Neural cell (in vitro differentiated cells): Measurements from ENCODE around the gene KATNAL2. TPM values are rescaled to one million over a fixed set of nuclear protein-coding genes. Genes with fewer than 3 reads are reported as not detected.

ENCODE experiments used
- H2AFZ ChIP-seq: fragments of 200-600, 300-800 bp; sonication (generic), shearing (Covaris generic); 2 replicates; pipeline ENCODE4 v1.6.0; 2014; ENCODE audit warnings: low read depth, mild to moderate bottlenecking, antibody characterized with exemption, low read length, moderate library complexity
- H3F3A ChIP-seq: fragments of 200-600 bp; shearing (Covaris generic); 2 replicates; pipeline ENCODE4 v1.6.1; 2016; ENCODE audit warnings: mild to moderate bottlenecking, moderate library complexity, mixed read lengths, antibody characterized with exemption, low read length; ENCODE audit not compliant: insufficient read depth, poor library complexity, severe bottlenecking
- H3K27ac ChIP-seq: fragments of 200-600, 300-800 bp; sonication (generic), shearing (Covaris generic); 2 replicates; pipeline ENCODE4 v1.5.1; 2014; ENCODE audit warnings: mild to moderate bottlenecking, low read length, moderate library complexity
- H3K27me3 ChIP-seq: fragments of 300-800, 200-600 bp; sonication (generic), shearing (Covaris generic); 2 replicates; pipeline ENCODE4 v1.6.0; 2014; ENCODE audit warnings: mild to moderate bottlenecking, low read depth, low read length, moderate library complexity; ENCODE audit not compliant: insufficient read depth
- H3K36me3 ChIP-seq: fragments of 300-800, 200-600 bp; sonication (generic), shearing (Covaris generic); 2 replicates; pipeline ENCODE4 v1.5.1; 2014; ENCODE audit warnings: mild to moderate bottlenecking, antibody characterized with exemption, low read length, moderate library complexity; ENCODE audit not compliant: insufficient read depth
- H3K4me2 ChIP-seq: fragments of 300-800, 200-600 bp; sonication (generic), shearing (Covaris generic); 2 replicates; pipeline ENCODE4 v1.6.0; 2014; ENCODE audit warnings: mild to moderate bottlenecking, low read length
- H3K4me3 ChIP-seq: fragments of 300-800, 200-600 bp; sonication (generic), shearing (Covaris generic); 2 replicates; pipeline ENCODE4 v1.5.1; 2014; ENCODE audit warnings: mild to moderate bottlenecking, low read length, moderate library complexity
- H3K79me2 ChIP-seq: fragments of 200-600 bp; shearing (Covaris generic); replicated peaks from 2 replicates; pipeline ENCODE4 v1.6.0; 2014; ENCODE audit warnings: mild to moderate bottlenecking, low read length, moderate library complexity; ENCODE audit not compliant: insufficient read depth
- H3K9ac ChIP-seq: fragments of 300-800, 200-600 bp; sonication (generic), shearing (Covaris generic); 2 replicates; pipeline ENCODE4 v1.6.1; 2016; ENCODE audit warnings: mild to moderate bottlenecking, low read length, mixed read lengths
- H3K9me2 ChIP-seq: fragments of 200-600 bp; shearing (Covaris generic); 2 replicates; pipeline ENCODE4 v1.6.1; 2016; ENCODE audit warnings: mild to moderate bottlenecking, low read length, mixed read lengths; ENCODE audit not compliant: insufficient read depth
- H3K9me3 ChIP-seq: fragments of 200-600, 300-800 bp; sonication (generic), shearing (Covaris generic); 2 replicates; pipeline ENCODE4 v1.6.1; 2016; ENCODE audit warnings: mild to moderate bottlenecking, mixed run types, low read length, moderate library complexity, mixed read lengths
- H4K20me1 ChIP-seq: fragments of 200-600 bp; shearing (Covaris generic); 2 replicates; pipeline ENCODE4 v1.6.1; 2016; ENCODE audit warnings: mild to moderate bottlenecking, mixed run types; ENCODE audit not compliant: insufficient read depth
- EP300 ChIP-seq: fragments of 450-650 bp; conservative IDR thresholded peaks from 2 replicates; pipeline ENCODE4 v1.6.1; 2014; ENCODE audit warnings: antibody characterized with exemption, mild to moderate bottlenecking, moderate library complexity; ENCODE audit not compliant: poor library complexity, severe bottlenecking
- EZH2 ChIP-seq: fragments of 200-600, 300-800 bp; shearing (Covaris generic), sonication (generic); IDR thresholded peaks from 2 replicates; pipeline ENCODE4 v1.6.1; 2014; ENCODE audit warnings: antibody characterized with exemption, low read length, borderline replicate concordance, mild to moderate bottlenecking; ENCODE audit not compliant: insufficient read depth, poor library complexity, severe bottlenecking
- MXI1 ChIP-seq: fragments of 450-650 bp; conservative IDR thresholded peaks from 2 replicates; pipeline ENCODE4 v1.6.1; 2014; ENCODE audit warnings: antibody characterized with exemption, mild to moderate bottlenecking; ENCODE audit not compliant: poor library complexity, severe bottlenecking
- POLR2AphosphoS5 ChIP-seq: IDR thresholded peaks from 2 replicates; pipeline ENCODE4 v1.6.1; 2012
- RAD21 ChIP-seq: fragments of 450-650 bp; conservative IDR thresholded peaks from 2 replicates; pipeline ENCODE4 v1.6.1; 2014; ENCODE audit warnings: antibody characterized with exemption, mild to moderate bottlenecking, moderate library complexity
- SMC3 ChIP-seq: fragments of 450-650 bp; conservative IDR thresholded peaks from 2 replicates; pipeline ENCODE4 v1.6.1; 2014; ENCODE audit warnings: antibody characterized with exemption, mild to moderate bottlenecking, moderate library complexity; ENCODE audit not compliant: poor library complexity
- TAF1 ChIP-seq: IDR thresholded peaks from 2 replicates; pipeline ENCODE4 v1.6.1; 2012; ENCODE audit warnings: low read depth
- polyA plus RNA-seq: library from polyadenylated mRNA; depleted of rRNA; stranded (reverse); fragments of >200 nt; gene quantifications from 2 replicates; pipeline ENCODE4 v1.2.3, GENCODE V29; 2014
- TF ChIP-seq, protein P1 (sequence below): fragments of 450-650 bp; IDR thresholded peaks from 2 replicates; pipeline ENCODE4 v1.5.1; 2014; ENCODE audit warnings: antibody characterized with exemption, mild to moderate bottlenecking, moderate library complexity; ENCODE audit not compliant: poor library complexity, severe bottlenecking
- TF ChIP-seq, protein P2 (sequence below): IDR thresholded peaks from 2 replicates; pipeline ENCODE4 v1.6.1; 2012; ENCODE audit warnings: borderline replicate concordance

KATNAL2 gene
- polyA plus RNA-seq, 1 donor from 2014 or later = 1.4 TPM

DNA sequence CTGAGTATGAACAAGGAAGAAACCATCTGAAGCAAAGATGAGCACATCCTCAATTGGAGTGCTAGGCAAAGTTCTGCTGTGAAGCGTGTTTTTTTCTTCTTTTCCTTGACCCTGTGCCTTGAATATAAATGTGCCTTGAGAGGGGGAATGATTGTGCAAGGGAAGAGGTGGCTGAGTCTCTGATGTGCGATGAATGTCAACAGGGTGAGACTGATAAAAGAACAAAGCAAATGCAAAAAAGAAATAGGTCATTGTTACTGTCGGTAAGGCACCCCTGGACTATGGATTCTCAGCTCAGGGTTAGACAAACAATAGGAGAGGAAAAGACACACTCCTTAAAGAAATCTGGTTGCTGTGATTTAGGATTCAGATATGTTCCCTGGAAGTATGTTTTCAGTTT lies 178.4 kb downstream of the KATNAL2 start:
- Histone ChIP-seq H3F3A (no peaks in the 10 kb centered on the region), H3K27ac (no peak overlapping the region), H4K20me1 (no peaks in the 10 kb centered on the region), H3K27me3 (no peaks in the 10 kb centered on the region), H3K36me3 (no peaks in the 10 kb centered on the region), H3K9ac (no peak overlapping the region), H3K79me2 (no peaks in the 10 kb centered on the region), H3K4me2 (no peak overlapping the region), H3K4me3 (no peak overlapping the region), H3K9me3 (no peaks in the 10 kb centered on the region), H2AFZ (no peak overlapping the region), H3K9me2 (no peaks in the 10 kb centered on the region)
- TF ChIP-seq, protein P1, sequence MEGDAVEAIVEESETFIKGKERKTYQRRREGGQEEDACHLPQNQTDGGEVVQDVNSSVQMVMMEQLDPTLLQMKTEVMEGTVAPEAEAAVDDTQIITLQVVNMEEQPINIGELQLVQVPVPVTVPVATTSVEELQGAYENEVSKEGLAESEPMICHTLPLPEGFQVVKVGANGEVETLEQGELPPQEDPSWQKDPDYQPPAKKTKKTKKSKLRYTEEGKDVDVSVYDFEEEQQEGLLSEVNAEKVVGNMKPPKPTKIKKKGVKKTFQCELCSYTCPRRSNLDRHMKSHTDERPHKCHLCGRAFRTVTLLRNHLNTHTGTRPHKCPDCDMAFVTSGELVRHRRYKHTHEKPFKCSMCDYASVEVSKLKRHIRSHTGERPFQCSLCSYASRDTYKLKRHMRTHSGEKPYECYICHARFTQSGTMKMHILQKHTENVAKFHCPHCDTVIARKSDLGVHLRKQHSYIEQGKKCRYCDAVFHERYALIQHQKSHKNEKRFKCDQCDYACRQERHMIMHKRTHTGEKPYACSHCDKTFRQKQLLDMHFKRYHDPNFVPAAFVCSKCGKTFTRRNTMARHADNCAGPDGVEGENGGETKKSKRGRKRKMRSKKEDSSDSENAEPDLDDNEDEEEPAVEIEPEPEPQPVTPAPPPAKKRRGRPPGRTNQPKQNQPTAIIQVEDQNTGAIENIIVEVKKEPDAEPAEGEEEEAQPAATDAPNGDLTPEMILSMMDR = no peak
- TF ChIP-seq RAD21 (no peak), TAF1 (no peak), EZH2 (no peak), SMC3 (no peak), EP300 (no peak), POLR2AphosphoS5 (no peak), MXI1 (no peak)
- TF ChIP-seq, protein P2, sequence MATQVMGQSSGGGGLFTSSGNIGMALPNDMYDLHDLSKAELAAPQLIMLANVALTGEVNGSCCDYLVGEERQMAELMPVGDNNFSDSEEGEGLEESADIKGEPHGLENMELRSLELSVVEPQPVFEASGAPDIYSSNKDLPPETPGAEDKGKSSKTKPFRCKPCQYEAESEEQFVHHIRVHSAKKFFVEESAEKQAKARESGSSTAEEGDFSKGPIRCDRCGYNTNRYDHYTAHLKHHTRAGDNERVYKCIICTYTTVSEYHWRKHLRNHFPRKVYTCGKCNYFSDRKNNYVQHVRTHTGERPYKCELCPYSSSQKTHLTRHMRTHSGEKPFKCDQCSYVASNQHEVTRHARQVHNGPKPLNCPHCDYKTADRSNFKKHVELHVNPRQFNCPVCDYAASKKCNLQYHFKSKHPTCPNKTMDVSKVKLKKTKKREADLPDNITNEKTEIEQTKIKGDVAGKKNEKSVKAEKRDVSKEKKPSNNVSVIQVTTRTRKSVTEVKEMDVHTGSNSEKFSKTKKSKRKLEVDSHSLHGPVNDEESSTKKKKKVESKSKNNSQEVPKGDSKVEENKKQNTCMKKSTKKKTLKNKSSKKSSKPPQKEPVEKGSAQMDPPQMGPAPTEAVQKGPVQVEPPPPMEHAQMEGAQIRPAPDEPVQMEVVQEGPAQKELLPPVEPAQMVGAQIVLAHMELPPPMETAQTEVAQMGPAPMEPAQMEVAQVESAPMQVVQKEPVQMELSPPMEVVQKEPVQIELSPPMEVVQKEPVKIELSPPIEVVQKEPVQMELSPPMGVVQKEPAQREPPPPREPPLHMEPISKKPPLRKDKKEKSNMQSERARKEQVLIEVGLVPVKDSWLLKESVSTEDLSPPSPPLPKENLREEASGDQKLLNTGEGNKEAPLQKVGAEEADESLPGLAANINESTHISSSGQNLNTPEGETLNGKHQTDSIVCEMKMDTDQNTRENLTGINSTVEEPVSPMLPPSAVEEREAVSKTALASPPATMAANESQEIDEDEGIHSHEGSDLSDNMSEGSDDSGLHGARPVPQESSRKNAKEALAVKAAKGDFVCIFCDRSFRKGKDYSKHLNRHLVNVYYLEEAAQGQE = no peak

DNA sequence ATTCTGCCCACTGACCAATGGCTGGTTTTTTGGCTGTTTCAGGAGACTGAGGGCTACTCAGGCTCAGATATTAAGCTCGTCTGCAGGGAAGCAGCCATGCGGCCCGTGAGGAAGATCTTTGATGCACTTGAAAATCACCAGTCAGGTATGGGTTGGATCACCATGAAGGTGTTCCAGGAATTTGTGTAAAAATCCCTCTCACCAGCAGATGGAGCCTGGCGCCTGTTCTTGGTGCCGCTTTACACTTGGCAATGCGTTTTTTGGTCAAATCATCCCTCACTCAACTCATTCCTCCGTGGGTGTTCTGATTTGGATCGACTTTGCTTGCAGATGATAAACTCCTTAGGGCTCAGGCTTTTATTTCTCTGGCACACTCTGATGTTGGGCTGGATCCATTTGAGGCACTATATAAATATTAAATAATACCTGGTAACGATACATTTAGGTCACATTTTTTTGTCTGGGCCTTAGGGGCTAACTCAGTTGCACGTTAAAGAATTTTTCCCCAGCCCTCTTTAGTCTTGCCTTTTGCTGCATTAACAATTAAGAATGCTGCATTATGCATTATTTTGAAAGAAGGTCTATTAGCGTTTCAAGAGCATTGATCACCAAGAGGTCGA lies 182.9 kb downstream of the KATNAL2 start:
- no peak overlapping the region for H3K9ac ChIP-seq
- no peak overlapping the region for H2AFZ ChIP-seq
- H4K20me1 ChIP-seq = no peaks in the 10 kb centered on the region
- H3K27me3 ChIP-seq = no peaks in the 10 kb centered on the region
- no peak overlapping the region for H3K4me2 ChIP-seq
- no peaks in the 10 kb centered on the region for H3K9me2 ChIP-seq
- TF ChIP-seq MXI1 (no peak), TAF1 (no peak), SMC3 (peak; percentile 80), POLR2AphosphoS5 (no peak), EZH2 (no peak), RAD21 (peak; percentile 78), EP300 (no peak)
- TF ChIP-seq, protein P1 = peak; percentile 81
- TF ChIP-seq, protein P2 = no peak
- no peaks in the 10 kb centered on the region for H3F3A ChIP-seq
- H3K9me3 ChIP-seq = no peaks in the 10 kb centered on the region
- H3K4me3 ChIP-seq = no peak overlapping the region
- H3K79me2 ChIP-seq = no peaks in the 10 kb centered on the region
- H3K27ac ChIP-seq = no peak overlapping the region
- H3K36me3 ChIP-seq = peaks cover 4% of the 10 kb centered on the region
